Endothelial cell of umbilical vein (primary cell): ENCODE measurements around the gene DZIP3.

Experiments used
- FOS ChIP-seq: IDR thresholded peaks from 2 replicates; pipeline ENCODE4 v1.6.1; 2011; ENCODE audit warnings: mild to moderate bottlenecking, low read length, moderate library complexity, borderline replicate concordance; ENCODE audit not compliant: insufficient read depth
- POLR2A ChIP-seq: IDR thresholded peaks from 2 replicates; pipeline ENCODE4 v1.6.1; 2012; ENCODE audit warnings: low read depth, mild to moderate bottlenecking, control low read depth, low read length
- POLR2AphosphoS5 ChIP-seq: IDR thresholded peaks from 2 replicates; pipeline ENCODE4 v1.6.1; 2012; ENCODE audit warnings: low read depth, mild to moderate bottlenecking, control low read depth, low read length, moderate library complexity; ENCODE audit not compliant: insufficient read depth
- TF ChIP-seq, protein P1 (sequence below), 2 donors: IDR thresholded peaks; 1 replicate in 1 of 2; 2 replicates in 1 of 2; pipeline ENCODE4 v1.5.1; 2011; ENCODE audit warnings: low read length in 2 of 2, mild to moderate bottlenecking in 2 of 2, moderate library complexity in 2 of 2, control low read depth in 1 of 2, inconsistent platforms in 1 of 2, low read depth in 1 of 2; ENCODE audit not compliant: insufficient read depth in 1 of 2; ENCODE audit errors: extremely low read depth in 1 of 2

GRCh38 chr3:108713009-108713516, 123.5 kb downstream of the DZIP3 start:
- TF ChIP-seq, protein P1, sequence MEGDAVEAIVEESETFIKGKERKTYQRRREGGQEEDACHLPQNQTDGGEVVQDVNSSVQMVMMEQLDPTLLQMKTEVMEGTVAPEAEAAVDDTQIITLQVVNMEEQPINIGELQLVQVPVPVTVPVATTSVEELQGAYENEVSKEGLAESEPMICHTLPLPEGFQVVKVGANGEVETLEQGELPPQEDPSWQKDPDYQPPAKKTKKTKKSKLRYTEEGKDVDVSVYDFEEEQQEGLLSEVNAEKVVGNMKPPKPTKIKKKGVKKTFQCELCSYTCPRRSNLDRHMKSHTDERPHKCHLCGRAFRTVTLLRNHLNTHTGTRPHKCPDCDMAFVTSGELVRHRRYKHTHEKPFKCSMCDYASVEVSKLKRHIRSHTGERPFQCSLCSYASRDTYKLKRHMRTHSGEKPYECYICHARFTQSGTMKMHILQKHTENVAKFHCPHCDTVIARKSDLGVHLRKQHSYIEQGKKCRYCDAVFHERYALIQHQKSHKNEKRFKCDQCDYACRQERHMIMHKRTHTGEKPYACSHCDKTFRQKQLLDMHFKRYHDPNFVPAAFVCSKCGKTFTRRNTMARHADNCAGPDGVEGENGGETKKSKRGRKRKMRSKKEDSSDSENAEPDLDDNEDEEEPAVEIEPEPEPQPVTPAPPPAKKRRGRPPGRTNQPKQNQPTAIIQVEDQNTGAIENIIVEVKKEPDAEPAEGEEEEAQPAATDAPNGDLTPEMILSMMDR (IDR thresholded peaks at IDR 0.05; ENCODE audit: extremely low read depth in 1 of 2, insufficient read depth in 1 of 2, low read depth in 1 of 2, low read length in 2 of 2), result no peak
- TF ChIP-seq POLR2AphosphoS5 (no peak), FOS (no peak), POLR2A (no peak)
